HepG2 (cell line): ENCODE measurements around the gene TMEM81. TPM values are rescaled to one million over a fixed set of nuclear protein-coding genes. Genes with fewer than 3 reads are reported as not detected.

ENCODE experiments used
- BORCS8-MEF2B ChIP-seq: sonication (generic); formaldehyde crosslinking; IDR thresholded peaks from 2 replicates; pipeline ENCODE4 v1.8.0; 2022; ENCODE audit warnings: mild to moderate bottlenecking, missing genetic modification reagents
- KMT2B ChIP-seq: IDR thresholded peaks from 2 replicates; pipeline ENCODE4 v1.6.1; 2016; ENCODE audit warnings: missing genetic modification reagents, missing compliant biosample characterization
- MXD4 ChIP-seq: IDR thresholded peaks from 2 replicates; pipeline ENCODE4 v1.6.1; 2016; ENCODE audit warnings: mild to moderate bottlenecking, missing biosample characterization, missing genetic modification reagents
- RARG ChIP-seq: sonication (generic); formaldehyde crosslinking; IDR thresholded peaks from 2 replicates; pipeline ENCODE4 v1.4.0; 2020; ENCODE audit warnings: low read depth, mild to moderate bottlenecking, missing genetic modification reagents
- RFXANK ChIP-seq: IDR thresholded peaks from 2 replicates; pipeline ENCODE4 v1.6.1; 2016
- RFXAP ChIP-seq: sonication (generic); formaldehyde crosslinking; IDR thresholded peaks from 2 replicates; pipeline ENCODE4 v1.4.0; 2020; ENCODE audit warnings: missing genetic modification reagents, borderline replicate concordance
- SYNCRIP ChIP-seq: fragments of 200-400 bp; formaldehyde crosslinking; IDR thresholded peaks from 2 replicates; pipeline ENCODE4 v1.6.1; 2018; ENCODE audit warnings: mild to moderate bottlenecking, low read depth, low read length; ENCODE audit not compliant: insufficient read depth
- TOPORS ChIP-seq: sonication (generic); formaldehyde crosslinking; IDR thresholded peaks from 2 replicates; pipeline ENCODE4 v1.8.0; 2023; ENCODE audit warnings: mild to moderate bottlenecking, missing genetic modification reagents
- ZNF337 ChIP-seq: sonication (generic); formaldehyde crosslinking; IDR thresholded peaks from 2 replicates; pipeline ENCODE4 v1.5.1; 2020; ENCODE audit warnings: missing genetic modification reagents, low read depth, mild to moderate bottlenecking, borderline replicate concordance
- ZNF556 ChIP-seq: sonication (generic); formaldehyde crosslinking; IDR thresholded peaks from 2 replicates; pipeline ENCODE4 v1.4.0; 2020; ENCODE audit warnings: mild to moderate bottlenecking, missing genetic modification reagents, borderline replicate concordance
- ZNF629 ChIP-seq: sonication (generic); formaldehyde crosslinking; conservative IDR thresholded peaks from 2 replicates; pipeline ENCODE4 v1.5.0; 2020; ENCODE audit warnings: missing genetic modification reagents
- ZNF639 ChIP-seq: conservative IDR thresholded peaks from 2 replicates; pipeline ENCODE4 v1.6.1; 2018; ENCODE audit warnings: missing genetic modification reagents
- polyA plus RNA-seq, 8 experiments: library from polyadenylated mRNA; depleted of rRNA in 3 of 8; stranded (reverse) in 7 of 8; unstranded in 1 of 8; fragments of >200 nt; fragmentation: Illumina TruSeq in 4 of 8; extraction: Trizol in 4 of 8; gene quantifications; 2 replicates each; pipeline versions ENCODE4 v1.2.1 to v1.2.3, GENCODE V29; 2011 to 2016; ENCODE audit warnings: low read depth in 4 of 8, missing spikeins in 1 of 8, mixed read lengths in 1 of 8; ENCODE audit not compliant: insufficient read depth in 1 of 8
- total RNA-seq, 5 experiments: library from RNA; depleted of rRNA; stranded (reverse); fragments of >200 nt; fragmentation: Illumina TruSeq; extraction: Trizol; gene quantifications; 2 replicates each; pipeline ENCODE4 v1.2.3, GENCODE V29; 2016; ENCODE audit warnings: low read depth in 1 of 5
- TF ChIP-seq, protein P1 (sequence below): sonication (generic); formaldehyde crosslinking; IDR thresholded peaks from 2 replicates; pipeline ENCODE4 v1.4.0; 2020; ENCODE audit warnings: missing genetic modification reagents
- TF ChIP-seq, protein P2 (sequence below): sonication (generic); formaldehyde crosslinking; IDR thresholded peaks from 2 replicates; pipeline ENCODE4 v1.4.0; 2020; ENCODE audit warnings: mild to moderate bottlenecking, missing genetic modification reagents
- TF ChIP-seq, protein P3 (sequence below), 2 experiments: sonication (generic) in 1 of 2; formaldehyde crosslinking in 1 of 2; IDR thresholded peaks; 2 replicates each; pipeline versions ENCODE4 v1.6.1 to v1.9.0; 2014 to 2022; ENCODE audit warnings: antibody characterized with exemption in 1 of 2, borderline replicate concordance in 1 of 2, inconsistent platforms in 1 of 2, low read depth in 1 of 2, missing genetic modification reagents in 1 of 2

Gene TMEM81
- total and polyA plus RNA-seq, 2 of the 13 experiments (the other 11 are each of a cell fraction or from before 2014, with no cell fraction given) = 1.1 TPM

GRCh38 chr1:205121660-205122488 lies 37.6 kb upstream of the TMEM81 start, which contains the start of gene RBBP5 (continued):
- 0 out of 2 replicates have a peak, but pooled peaks have one; percentile 72 for TF ChIP-seq RARG (CRISPR knock-in tag)
- TF ChIP-seq, protein P1, sequence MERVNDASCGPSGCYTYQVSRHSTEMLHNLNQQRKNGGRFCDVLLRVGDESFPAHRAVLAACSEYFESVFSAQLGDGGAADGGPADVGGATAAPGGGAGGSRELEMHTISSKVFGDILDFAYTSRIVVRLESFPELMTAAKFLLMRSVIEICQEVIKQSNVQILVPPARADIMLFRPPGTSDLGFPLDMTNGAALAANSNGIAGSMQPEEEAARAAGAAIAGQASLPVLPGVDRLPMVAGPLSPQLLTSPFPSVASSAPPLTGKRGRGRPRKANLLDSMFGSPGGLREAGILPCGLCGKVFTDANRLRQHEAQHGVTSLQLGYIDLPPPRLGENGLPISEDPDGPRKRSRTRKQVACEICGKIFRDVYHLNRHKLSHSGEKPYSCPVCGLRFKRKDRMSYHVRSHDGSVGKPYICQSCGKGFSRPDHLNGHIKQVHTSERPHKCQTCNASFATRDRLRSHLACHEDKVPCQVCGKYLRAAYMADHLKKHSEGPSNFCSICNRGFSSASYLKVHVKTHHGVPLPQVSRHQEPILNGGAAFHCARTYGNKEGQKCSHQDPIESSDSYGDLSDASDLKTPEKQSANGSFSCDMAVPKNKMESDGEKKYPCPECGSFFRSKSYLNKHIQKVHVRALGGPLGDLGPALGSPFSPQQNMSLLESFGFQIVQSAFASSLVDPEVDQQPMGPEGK (CRISPR knock-in tag) = peak; percentile 66
- TF ChIP-seq MXD4 = peak; percentile 87
- no peak for TF ChIP-seq ZNF629 (CRISPR knock-in tag)
- peak; percentile 79; the same call in 1 of the 2 replicates for TF ChIP-seq RFXANK
- TF ChIP-seq SYNCRIP = no peak
- TF ChIP-seq, protein P2, sequence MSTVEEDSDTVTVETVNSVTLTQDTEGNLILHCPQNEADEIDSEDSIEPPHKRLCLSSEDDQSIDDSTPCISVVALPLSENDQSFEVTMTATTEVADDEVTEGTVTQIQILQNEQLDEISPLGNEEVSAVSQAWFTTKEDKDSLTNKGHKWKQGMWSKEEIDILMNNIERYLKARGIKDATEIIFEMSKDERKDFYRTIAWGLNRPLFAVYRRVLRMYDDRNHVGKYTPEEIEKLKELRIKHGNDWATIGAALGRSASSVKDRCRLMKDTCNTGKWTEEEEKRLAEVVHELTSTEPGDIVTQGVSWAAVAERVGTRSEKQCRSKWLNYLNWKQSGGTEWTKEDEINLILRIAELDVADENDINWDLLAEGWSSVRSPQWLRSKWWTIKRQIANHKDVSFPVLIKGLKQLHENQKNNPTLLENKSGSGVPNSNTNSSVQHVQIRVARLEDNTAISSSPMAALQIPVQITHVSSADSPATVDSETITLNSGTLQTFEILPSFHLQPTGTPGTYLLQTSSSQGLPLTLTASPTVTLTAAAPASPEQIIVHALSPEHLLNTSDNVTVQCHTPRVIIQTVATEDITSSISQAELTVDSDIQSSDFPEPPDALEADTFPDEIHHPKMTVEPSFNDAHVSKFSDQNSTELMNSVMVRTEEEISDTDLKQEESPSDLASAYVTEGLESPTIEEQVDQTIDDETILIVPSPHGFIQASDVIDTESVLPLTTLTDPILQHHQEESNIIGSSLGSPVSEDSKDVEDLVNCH (CRISPR knock-in tag) = no peak
- TF ChIP-seq RFXAP = 0 out of 2 replicates have a peak, but pooled peaks have one; percentile 27
- peak; percentile 78; the same call in 1 of the 2 replicates for TF ChIP-seq ZNF337 (CRISPR knock-in tag)
- peak; percentile 95 for TF ChIP-seq ZNF556
- peak; percentile 98 for TF ChIP-seq KMT2B (CRISPR knock-in tag)
- TF ChIP-seq, protein P3, sequence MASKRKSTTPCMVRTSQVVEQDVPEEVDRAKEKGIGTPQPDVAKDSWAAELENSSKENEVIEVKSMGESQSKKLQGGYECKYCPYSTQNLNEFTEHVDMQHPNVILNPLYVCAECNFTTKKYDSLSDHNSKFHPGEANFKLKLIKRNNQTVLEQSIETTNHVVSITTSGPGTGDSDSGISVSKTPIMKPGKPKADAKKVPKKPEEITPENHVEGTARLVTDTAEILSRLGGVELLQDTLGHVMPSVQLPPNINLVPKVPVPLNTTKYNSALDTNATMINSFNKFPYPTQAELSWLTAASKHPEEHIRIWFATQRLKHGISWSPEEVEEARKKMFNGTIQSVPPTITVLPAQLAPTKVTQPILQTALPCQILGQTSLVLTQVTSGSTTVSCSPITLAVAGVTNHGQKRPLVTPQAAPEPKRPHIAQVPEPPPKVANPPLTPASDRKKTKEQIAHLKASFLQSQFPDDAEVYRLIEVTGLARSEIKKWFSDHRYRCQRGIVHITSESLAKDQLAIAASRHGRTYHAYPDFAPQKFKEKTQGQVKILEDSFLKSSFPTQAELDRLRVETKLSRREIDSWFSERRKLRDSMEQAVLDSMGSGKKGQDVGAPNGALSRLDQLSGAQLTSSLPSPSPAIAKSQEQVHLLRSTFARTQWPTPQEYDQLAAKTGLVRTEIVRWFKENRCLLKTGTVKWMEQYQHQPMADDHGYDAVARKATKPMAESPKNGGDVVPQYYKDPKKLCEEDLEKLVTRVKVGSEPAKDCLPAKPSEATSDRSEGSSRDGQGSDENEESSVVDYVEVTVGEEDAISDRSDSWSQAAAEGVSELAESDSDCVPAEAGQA (IDR thresholded peaks at IDR 0.05; ENCODE audit: low read depth) = peak; percentile 85
- TF ChIP-seq, protein P3 (CRISPR knock-in tag; IDR thresholded peaks at IDR 0.05; ENCODE audit: borderline replicate concordance) = no peak
- 0 out of 2 replicates have a peak, but pooled peaks have one; percentile 50 for TF ChIP-seq TOPORS (CRISPR knock-in tag)
- peak; percentile 89 for TF ChIP-seq BORCS8-MEF2B (CRISPR knock-in tag)
- peak; percentile 87 for TF ChIP-seq ZNF639 (CRISPR knock-in tag)
